HCT116 (cell line): Measurements from ENCODE around the gene ERMP1. TPM values are rescaled to one million over a fixed set of nuclear protein-coding genes. Genes with fewer than 3 reads are reported as not detected.

Experiments
- ATAC-seq: fragments of 200-7000 bp; cut with Tn5 transposase; 2 replicates; pipeline ENCODE4 v1.9.1; 2020; ENCODE audit warnings: mild to moderate bottlenecking, moderate library complexity
- BruUV-seq: library from RNA; stranded (reverse); fragments of 400-500 nt; replicated peaks from 2 replicates; lab custom pipeline; 2021; lab: Mats Ljungman, UMichigan
- CTCF ChIA-PET: fragments of 300-600 bp; sonication (Branson Sonifier 250); formaldehyde crosslinking; loops from one replicate; lab custom pipeline; 2021; ENCODE audit warnings: antibody characterized with exemption; lab: Charles Lee
- POLR2A ChIA-PET: fragments of 300-600, 350-600 bp; sonication (Branson Sonifier 250); formaldehyde crosslinking; loops from one replicate; lab custom pipeline; 2021; ENCODE audit warnings: antibody characterized with exemption; lab: Charles Lee
- RAD21 ChIA-PET, 2 experiments: fragments of 300-600 bp; sonication (Branson Sonifier 250); formaldehyde crosslinking; loops; one replicate each; lab custom pipeline; 2023; ENCODE audit warnings: low total read pairs in 2 of 2; ENCODE audit not compliant: uncharacterized antibody in 2 of 2, unreplicated experiment in 2 of 2, low non-redundant PET in 1 of 2; lab: Charles Lee
- DNase-seq: peaks from one replicate; pipeline ENCODE4 v3.0.0-alpha.2; 2010; ENCODE audit warnings: low read depth, low spot score
- H2AFZ ChIP-seq: fragments of 200-600 bp; shearing (Covaris generic), sonication (generic); 2 replicates; pipeline ENCODE4 v1.6.1; 2017; ENCODE audit warnings: low read depth, mixed run types, mixed read lengths, antibody characterized with exemption, low read length; ENCODE audit not compliant: poor library complexity, severe bottlenecking
- H3K27ac ChIP-seq: 2 replicates; pipeline ENCODE4 v1.5.1; 2012; ENCODE audit warnings: low read depth, low read length
- H3K27me3 ChIP-seq: fragments of 200-600 bp; sonication (generic); 2 replicates; pipeline ENCODE4 v1.6.1; 2016; ENCODE audit warnings: mixed run types, low read length, mixed read lengths; ENCODE audit not compliant: insufficient read depth
- H3K36me3 ChIP-seq, 2 experiments: fragments of 200-500 bp in 1 of 2; fragments of 200-600 bp in 1 of 2; sonication (Bioruptor generic) in 1 of 2; sonication (generic) in 1 of 2; 2 replicates each; pipeline versions ENCODE4 v1.5.1 to v1.6.1; 2014 to 2016; ENCODE audit warnings: low read length in 2 of 2, inconsistent platforms in 1 of 2, mixed read lengths in 1 of 2, mixed run types in 1 of 2; ENCODE audit not compliant: insufficient read depth in 2 of 2, control insufficient read depth in 1 of 2
- H3K4me1 ChIP-seq, 2 experiments: fragments of 200-600 bp in 1 of 2; sonication (generic) in 1 of 2; 2 replicates each; pipeline versions ENCODE4 v1.5.1 to v1.6.1; 2012 to 2017; ENCODE audit warnings: low read length in 2 of 2, inconsistent platforms in 1 of 2, mild to moderate bottlenecking in 1 of 2, mixed read lengths in 1 of 2, mixed run types in 1 of 2, moderate library complexity in 1 of 2; ENCODE audit not compliant: insufficient read depth in 2 of 2, control insufficient read depth in 1 of 2
- H3K4me2 ChIP-seq: fragments of 200-600 bp; sonication (generic); 2 replicates; pipeline ENCODE4 v1.6.1; 2017; ENCODE audit warnings: mixed run types, low read length, mixed read lengths
- H3K4me3 ChIP-seq, 2 experiments: fragments of 200-600 bp in 1 of 2; sonication (generic) in 1 of 2; replicated peaks in 1 of 2; 2 replicates each; pipeline ENCODE4 v1.5.1; 2011 to 2016; ENCODE audit warnings: low read length in 2 of 2, control low read depth in 1 of 2, low read depth in 1 of 2, mild to moderate bottlenecking in 1 of 2, mixed read lengths in 1 of 2, mixed run types in 1 of 2
- H3K79me2 ChIP-seq: fragments of 200-600 bp; sonication (generic); 2 replicates; pipeline ENCODE4 v1.6.1; 2017; ENCODE audit warnings: mild to moderate bottlenecking, mixed run types, low read length, moderate library complexity, mixed read lengths; ENCODE audit not compliant: insufficient read depth
- H3K9ac ChIP-seq: fragments of 200-600 bp; sonication (generic); 2 replicates; pipeline ENCODE4 v1.6.1; 2016; ENCODE audit warnings: low read length, mixed read lengths
- H3K9me2 ChIP-seq: fragments of 200-600 bp; sonication (generic), shearing (Covaris generic); 2 replicates; pipeline ENCODE4 v1.6.1; 2017; ENCODE audit warnings: mixed run types, mild to moderate bottlenecking, moderate library complexity; ENCODE audit not compliant: insufficient read depth
- H3K9me3 ChIP-seq, 2 experiments: fragments of 200-500 bp in 1 of 2; fragments of 200-600 bp in 1 of 2; sonication (Bioruptor generic) in 1 of 2; sonication (generic) in 1 of 2; 2 replicates each; pipeline ENCODE4 v1.6.1; 2014 to 2017; ENCODE audit warnings: low read length in 2 of 2, mixed read lengths in 2 of 2, inconsistent platforms in 1 of 2, low read depth in 1 of 2, mild to moderate bottlenecking in 1 of 2, mixed run types in 1 of 2, moderate library complexity in 1 of 2; ENCODE audit not compliant: control insufficient read depth in 1 of 2, insufficient read depth in 1 of 2
- H4K20me1 ChIP-seq: fragments of 200-600 bp; sonication (generic), shearing (Covaris generic); 2 replicates; pipeline ENCODE4 v1.6.1; 2017; ENCODE audit warnings: mixed run types, mild to moderate bottlenecking, moderate library complexity; ENCODE audit not compliant: insufficient read depth
- ATF3 ChIP-seq: IDR thresholded peaks from 2 replicates; pipeline ENCODE4 v1.6.1; 2012
- EZH2 ChIP-seq: fragments of 200-600 bp; sonication (generic); IDR thresholded peaks from 2 replicates; pipeline ENCODE4 v1.6.1; 2017; ENCODE audit warnings: antibody characterized with exemption, mixed run types
- REST ChIP-seq: IDR thresholded peaks from 2 replicates; pipeline ENCODE4 v1.6.1; 2012; ENCODE audit warnings: low read depth
- TCF7L2 ChIP-seq: IDR thresholded peaks from 2 replicates; pipeline ENCODE4 v1.7.0; 2011; ENCODE audit warnings: borderline replicate concordance, inconsistent platforms; ENCODE audit not compliant: insufficient read depth, insufficient read length; ENCODE audit errors: extremely low read depth
- ZFX ChIP-seq: fragments of 450-650 bp; IDR thresholded peaks from 2 replicates; pipeline ENCODE4 v1.6.1; 2017
- intact Hi-C: fragments of 100-400 bp; cut with micrococcal nuclease; formaldehyde crosslinking; loops from 2 replicates; pipeline ENCODE4 v1.10.0; 2022
- total RNA-seq: library from RNA; stranded (reverse); gene quantifications from one replicate; pipeline ENCODE4 v1.2.1, GENCODE V29; 2021; ENCODE audit not compliant: unreplicated experiment

Gene ERMP1
- total RNA-seq, 1 experiment from 2014 or later, result 29.9 TPM

GRCh38 chr9:5842929-5843793, 10.2 kb upstream of the ERMP1 start:
- no TSS peak for BruUV-seq
- Histone ChIP-seq H3K4me3 (no peak overlapping the region), H3K9me2 (no peaks in the 10 kb centered on the region), H3K4me1 (peaks cover 42 to 55% of the 10 kb centered on the region in 2 experiments), H3K9me3 (no peaks in the 10 kb centered on the region), H3K27ac (no peak overlapping the region), H3K79me2 (no peaks in the 10 kb centered on the region), H3K36me3 (no peaks in the 10 kb centered on the region), H3K4me2 (no peak overlapping the region), H3K27me3 (no peaks in the 10 kb centered on the region), H3K9ac (no peak overlapping the region), H4K20me1 (no peaks in the 10 kb centered on the region), H2AFZ (no peak overlapping the region)
- CTCF ChIA-PET, result interaction anchor here (0.8 to 1.5 kb wide), 3 partner anchors 10 to 18 kb away, joined by 3 to 4 read pairs (median 3); partner anchors contain the start of gene ERMP1
- ATAC-seq, result no peak
- DNase-seq, result no peak
- TF ChIP-seq EZH2 (no peak), REST (no peak), ATF3 (no peak), TCF7L2 (no peak), ZFX (no peak)
- intact Hi-C loops, result no loop called here
- POLR2A ChIA-PET, result no interaction called here
- RAD21 ChIA-PET, result no interaction called here
